Breast epithelium (tissue), 4 donors: Measurements from ENCODE around the gene SCN1B. TPM values are rescaled to one million over a fixed set of nuclear protein-coding genes. Genes with fewer than 3 reads are reported as not detected.
A peak's percentile ranks its signal among the peaks of the same experiment; 100 is the strongest.
"Not testable (repeated sequence)": the region's sequence is repeated elsewhere in the genome, so short reads cannot be mapped to it uniquely, and the experiment has no call there.

Source experiments
- DNase-seq, 2 donors: peaks; one replicate each; pipeline ENCODE4 v3.0.0-alpha.2; 2019; ENCODE audit warnings: low spot score in 2 of 2
- H3K27ac ChIP-seq, 2 donors: fragments of 200-600 bp; sonication (generic) in 1 of 2; one replicate each; pipeline ENCODE4 v1.5.1; 2016 to 2019; ENCODE audit warnings: mild to moderate bottlenecking in 1 of 2
- H3K27me3 ChIP-seq, 2 donors: fragments of 200-600 bp; sonication (generic) in 1 of 2; one replicate each; pipeline versions ENCODE4 v1.5.1 to v1.6.0; 2017 to 2019; ENCODE audit warnings: control low read depth in 1 of 2, mild to moderate bottlenecking in 1 of 2
- H3K36me3 ChIP-seq: fragments of 200-600 bp; one replicate; pipeline ENCODE4 v1.5.1; 2019
- H3K4me1 ChIP-seq, 2 donors: fragments of 200-600 bp; sonication (generic); one replicate each; pipeline ENCODE4 v1.5.1; 2016 to 2019; ENCODE audit warnings: control low read depth in 1 of 2
- H3K4me3 ChIP-seq, 3 donors: fragments of 200-600 bp; sonication (generic); 1 replicate in 2 of 3; 2 replicates in 1 of 3; pipeline ENCODE4 v1.5.1; 2016 to 2019; ENCODE audit warnings: mild to moderate bottlenecking in 3 of 3, moderate library complexity in 2 of 3
- H3K9me3 ChIP-seq, 2 donors: fragments of 200-600 bp; sonication (generic) in 1 of 2; one replicate each; pipeline ENCODE4 v1.5.1; 2016 to 2019; ENCODE audit warnings: control low read depth in 1 of 2
- CTCF ChIP-seq, 3 donors: fragments of 450-650 bp; IDR thresholded peaks; one replicate each; pipeline ENCODE4 v1.5.1; 2016 to 2017; ENCODE audit warnings: antibody characterized with exemption in 3 of 3, mild to moderate bottlenecking in 3 of 3, moderate library complexity in 3 of 3
- POLR2A ChIP-seq: fragments of 450-650 bp; IDR thresholded peaks from one replicate; pipeline ENCODE4 v1.6.1; 2016; ENCODE audit warnings: antibody characterized with exemption, mild to moderate bottlenecking, moderate library complexity
- POLR2AphosphoS5 ChIP-seq, 3 donors: sonication (generic); formaldehyde crosslinking; IDR thresholded peaks; one replicate each; pipeline ENCODE4 v1.6.1; 2017; ENCODE audit warnings: antibody characterized with exemption in 3 of 3
- intact Hi-C: fragments of 100-400 bp; cut with DNase I; formaldehyde crosslinking; loops from one replicate; pipeline ENCODE4 v1.15.1; 2023; ENCODE audit warnings: low total_unique reads
- total RNA-seq, 3 donors: library from RNA; depleted of rRNA; stranded (reverse); fragments of >200 nt; gene quantifications; one replicate each; pipeline ENCODE4 v1.1.0, GENCODE V29; 2016

The SCN1B gene
- total RNA-seq, 3 donors from 2014 or later: 5.1 to 14.6 (median 8.5) TPM

- H3K9me3 ChIP-seq: no peaks in the 10 kb centered on the region
- intact Hi-C loops: no loop called here
- no peak overlapping the region for H3K27ac ChIP-seq
- no peak overlapping the region for H3K4me3 ChIP-seq
- DNase-seq: no peak
- no peaks in the 10 kb centered on the region for H3K27me3 ChIP-seq
- peaks cover 0 to 5% of the 10 kb centered on the region in 2 donors for H3K4me1 ChIP-seq
- TF ChIP-seq CTCF (IDR thresholded peaks at IDR 0.05): no peak
- no peak for TF ChIP-seq POLR2A
- TF ChIP-seq POLR2AphosphoS5 (IDR thresholded peaks at IDR 0.05): no peak
- no peaks in the 10 kb centered on the region for H3K36me3 ChIP-seq
Measured at GRCh38 chr19:35046461-35046860, 16.2 kb downstream of the SCN1B start.

- no peak overlapping the region for H3K4me3 ChIP-seq
- intact Hi-C loops: no loop called here
- no peaks in the 10 kb centered on the region for H3K27me3 ChIP-seq
- no peak for DNase-seq
- H3K9me3 ChIP-seq: no peaks in the 10 kb centered on the region
- no peaks in the 10 kb centered on the region for H3K4me1 ChIP-seq
- TF ChIP-seq CTCF (IDR thresholded peaks at IDR 0.05): no peak
- no peak for TF ChIP-seq POLR2AphosphoS5 (IDR thresholded peaks at IDR 0.05)
- TF ChIP-seq POLR2A: no peak
- H3K36me3 ChIP-seq: no peaks in the 10 kb centered on the region
- peak overlapping the region in 1 of 2 donors; percentile 2 for H3K27ac ChIP-seq
Measured at GRCh38 chr19:35048911-35049411, 18.7 kb downstream of the SCN1B start.

GRCh38 chr19:35049456-35049855 is 19.2 kb downstream of the SCN1B start:
- no peak overlapping the region for H3K4me3 ChIP-seq
- no peak for DNase-seq
- H3K9me3 ChIP-seq: no peaks in the 10 kb centered on the region
- H3K36me3 ChIP-seq: no peaks in the 10 kb centered on the region
- H3K4me1 ChIP-seq: no peaks in the 10 kb centered on the region
- no peak for TF ChIP-seq POLR2A
- no peak for TF ChIP-seq CTCF (IDR thresholded peaks at IDR 0.05)
- TF ChIP-seq POLR2AphosphoS5 (IDR thresholded peaks at IDR 0.05): no peak
- no peaks in the 10 kb centered on the region for H3K27me3 ChIP-seq
- H3K27ac ChIP-seq: no peak overlapping the region
- intact Hi-C loops: no loop called here

- intact Hi-C loops: loop anchor here (5.0 kb wide), 1 partner anchor 492 kb away; no protein-coding TSS in a partner anchor
- not testable (repeated sequence) for H3K4me3 ChIP-seq, H3K9me3 ChIP-seq, H3K27me3 ChIP-seq, H3K4me1 ChIP-seq, H3K36me3 ChIP-seq, H3K27ac ChIP-seq, DNase-seq
Measured at GRCh38 chr19:35050662-35051061, 20.4 kb downstream of the SCN1B start.

GRCh38 chr19:35051268-35051667 is 21.0 kb downstream of the SCN1B start:
- H3K27me3 ChIP-seq, H3K27ac ChIP-seq, H3K36me3 ChIP-seq, H3K4me3 ChIP-seq, DNase-seq, H3K4me1 ChIP-seq, H3K9me3 ChIP-seq: not testable (repeated sequence)
- intact Hi-C loops: loop anchor here (5.0 kb wide), 1 partner anchor 491 kb away; no protein-coding TSS in a partner anchor

- Histone ChIP-seq H3K27ac (no peak overlapping the region), H3K27me3 (no peaks in the 10 kb centered on the region), H3K36me3 (no peaks in the 10 kb centered on the region), H3K4me1 (no peaks in the 10 kb centered on the region), H3K9me3 (no peaks in the 10 kb centered on the region), H3K4me3 (no peak overlapping the region)
- no peak for DNase-seq
- intact Hi-C loops: loop anchor here (5.0 kb wide), 1 partner anchor 491 kb away; no protein-coding TSS in a partner anchor
- TF ChIP-seq POLR2AphosphoS5 (IDR thresholded peaks at IDR 0.05): no peak
- no peak for TF ChIP-seq POLR2A
- TF ChIP-seq CTCF (IDR thresholded peaks at IDR 0.05): no peak
Measured at GRCh38 chr19:35051796-35052195, 21.5 kb downstream of the SCN1B start.
